HG02870 (cell line): Measurements from ENCODE around the gene ZG16.
"Not testable (repeated sequence)": the region's sequence is repeated elsewhere in the genome, so short reads cannot be mapped to it uniquely, and the experiment has no call there.

Experiments
- ATAC-seq: cut with Tn5 transposase; IDR thresholded peaks from one replicate; pipeline ENCODE4 v1.9.1; 2021; ENCODE audit warnings: mild to moderate bottlenecking, moderate library complexity; ENCODE audit not compliant: unreplicated experiment

Gene ZG16

DNA sequence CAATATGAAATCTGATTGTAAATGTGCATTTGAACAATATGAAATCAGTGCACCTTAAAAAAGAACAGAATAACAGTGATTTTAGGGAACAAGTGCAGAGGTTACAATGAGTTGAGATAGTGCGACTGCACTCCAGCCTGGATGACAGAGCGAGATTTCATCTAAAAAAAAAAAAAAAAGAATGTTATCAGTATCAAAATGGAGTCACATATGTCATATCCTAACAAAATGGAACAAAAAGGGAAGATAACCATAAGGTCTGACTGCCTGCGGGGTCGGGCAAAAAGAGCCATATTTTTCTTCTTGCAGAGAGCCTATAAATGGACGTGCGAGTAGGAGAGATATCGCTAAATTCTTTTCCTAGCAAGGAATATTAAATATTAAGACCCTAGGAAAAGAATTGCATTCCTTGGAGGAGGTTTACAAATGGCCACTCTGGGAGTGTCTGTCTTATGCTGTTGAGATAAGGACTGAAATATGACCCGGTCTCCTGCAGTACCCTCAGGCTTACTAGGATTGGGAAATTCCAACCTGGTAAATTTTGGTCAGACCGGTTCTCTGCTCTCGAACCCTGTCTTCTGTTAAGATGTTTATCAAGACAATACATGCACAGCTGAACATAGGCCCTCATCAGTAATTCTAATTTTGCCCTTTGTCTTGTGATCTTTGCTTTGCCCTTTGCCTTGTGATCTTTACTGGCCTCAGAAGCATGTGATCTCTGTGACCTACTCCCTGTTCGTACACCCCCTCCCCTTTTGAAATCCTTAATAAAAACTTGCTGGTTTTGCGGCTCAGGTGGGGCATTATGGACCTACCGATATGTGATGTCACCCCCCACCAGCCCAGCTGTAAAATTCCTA is 5.3 kb downstream of the ZG16 start:
- not testable (repeated sequence) for ATAC-seq

DNA sequence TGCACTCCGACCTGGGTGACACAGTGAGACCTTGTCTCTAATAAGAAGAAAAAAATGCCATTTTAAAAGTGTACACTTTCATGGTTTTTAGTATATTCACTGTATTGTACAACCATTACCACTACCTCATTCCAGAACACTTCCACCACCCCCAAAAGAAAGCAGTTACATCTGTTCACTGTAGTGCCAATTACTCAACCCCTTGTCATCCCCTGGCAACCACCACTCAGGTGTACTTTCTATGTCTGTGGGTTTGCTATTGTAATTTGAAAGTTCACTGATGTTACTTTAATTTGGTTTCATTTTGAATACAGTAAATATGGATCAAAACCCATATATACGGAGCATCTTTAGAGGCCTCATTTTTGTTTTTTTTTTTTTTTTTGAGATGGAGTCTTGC is 6.1 kb downstream of the ZG16 start:
- no peak for ATAC-seq

- no peak for ATAC-seq
Measured at GRCh38 chr16:29784901-29785500, 6.9 kb downstream of the ZG16 start.

DNA sequence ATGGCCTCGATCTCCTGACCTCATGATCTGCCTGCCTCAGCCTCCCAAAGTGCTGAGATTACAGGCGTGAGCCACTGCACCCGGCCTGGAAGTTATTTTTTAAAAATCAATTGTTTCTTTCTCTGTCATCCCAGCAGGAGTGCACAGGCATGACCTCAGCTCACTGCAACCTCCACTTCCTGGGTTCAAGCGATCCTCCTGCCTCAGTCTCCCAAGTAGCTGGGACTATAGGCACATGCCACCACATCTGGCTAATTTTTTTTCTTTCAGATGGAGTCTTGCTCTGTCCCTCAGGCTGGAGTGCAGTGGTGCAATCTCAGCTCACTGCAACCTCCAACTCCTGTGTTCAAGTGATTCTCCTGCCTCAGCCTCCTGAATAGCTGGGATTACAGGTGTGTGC is 9.1 kb downstream of the ZG16 start:
- not testable (repeated sequence) for ATAC-seq

DNA sequence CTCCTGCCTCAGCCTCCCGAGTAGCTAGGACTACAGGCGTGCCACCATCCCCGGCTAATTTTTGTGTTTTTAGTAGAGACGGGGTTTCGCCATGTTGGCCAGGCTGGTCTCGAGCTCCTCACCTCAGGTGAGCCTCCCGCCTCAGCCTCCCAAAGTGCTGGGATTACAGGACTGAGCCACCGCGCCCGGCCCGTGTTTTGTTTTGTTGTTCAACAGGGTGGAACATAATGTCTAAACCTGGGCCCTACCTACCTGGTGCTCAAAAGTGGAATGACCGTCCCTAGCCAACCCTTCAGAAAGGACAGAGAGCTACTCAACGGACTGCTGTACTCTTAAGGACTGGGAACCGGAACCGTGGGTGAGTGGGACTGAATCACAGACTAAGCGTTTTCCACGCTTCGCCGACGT is 11.7 kb downstream of the ZG16 start:
- no peak for ATAC-seq

DNA sequence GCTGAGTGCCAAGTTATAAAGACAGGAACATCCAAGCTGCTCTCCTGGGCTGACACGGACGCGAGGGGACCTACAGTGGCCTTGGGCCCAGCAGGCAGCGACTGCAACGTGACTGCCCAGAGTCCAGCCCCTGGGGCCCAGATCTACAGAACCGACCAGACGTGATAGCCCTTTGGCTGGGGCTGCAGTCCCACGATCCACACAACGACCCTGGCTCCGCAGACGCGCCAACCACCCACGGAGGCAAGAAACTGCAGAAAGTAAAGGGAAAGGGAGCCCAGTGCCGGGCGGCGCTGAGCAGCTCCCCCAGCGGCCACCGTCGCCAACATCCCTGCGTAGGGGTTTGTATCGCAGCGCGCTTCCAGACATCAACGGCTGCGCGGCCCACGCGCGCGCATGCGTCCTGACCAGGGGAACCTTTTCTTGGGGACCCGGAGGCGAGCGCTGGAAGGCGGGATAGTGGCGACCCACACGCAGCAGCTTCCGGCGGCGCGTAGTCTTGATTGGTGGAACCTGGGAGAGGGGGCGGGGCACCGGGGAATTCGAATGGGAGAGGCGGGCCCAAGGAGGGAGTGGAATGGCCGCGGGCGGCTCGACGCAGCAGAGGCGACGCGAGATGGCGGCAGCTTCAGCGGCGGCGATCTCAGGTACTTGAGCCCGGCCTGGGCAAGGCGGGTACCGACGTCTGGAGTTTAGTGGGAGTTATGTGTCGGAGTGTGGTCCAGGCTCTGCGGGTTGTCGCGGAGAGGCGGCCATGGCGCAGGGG is 12.3 kb downstream of the ZG16 start, which contains the start of gene KIF22:
TSS of gene KIF22 (plus strand) at position 569 of the 766 bp plus-strand sequence. CDS start at position 578, 9 bp downstream.
- peak; percentile 89 for ATAC-seq

- ATAC-seq, result no peak
Measured at GRCh38 chr16:29790949-29791844, 13.1 kb downstream of the ZG16 start.

DNA sequence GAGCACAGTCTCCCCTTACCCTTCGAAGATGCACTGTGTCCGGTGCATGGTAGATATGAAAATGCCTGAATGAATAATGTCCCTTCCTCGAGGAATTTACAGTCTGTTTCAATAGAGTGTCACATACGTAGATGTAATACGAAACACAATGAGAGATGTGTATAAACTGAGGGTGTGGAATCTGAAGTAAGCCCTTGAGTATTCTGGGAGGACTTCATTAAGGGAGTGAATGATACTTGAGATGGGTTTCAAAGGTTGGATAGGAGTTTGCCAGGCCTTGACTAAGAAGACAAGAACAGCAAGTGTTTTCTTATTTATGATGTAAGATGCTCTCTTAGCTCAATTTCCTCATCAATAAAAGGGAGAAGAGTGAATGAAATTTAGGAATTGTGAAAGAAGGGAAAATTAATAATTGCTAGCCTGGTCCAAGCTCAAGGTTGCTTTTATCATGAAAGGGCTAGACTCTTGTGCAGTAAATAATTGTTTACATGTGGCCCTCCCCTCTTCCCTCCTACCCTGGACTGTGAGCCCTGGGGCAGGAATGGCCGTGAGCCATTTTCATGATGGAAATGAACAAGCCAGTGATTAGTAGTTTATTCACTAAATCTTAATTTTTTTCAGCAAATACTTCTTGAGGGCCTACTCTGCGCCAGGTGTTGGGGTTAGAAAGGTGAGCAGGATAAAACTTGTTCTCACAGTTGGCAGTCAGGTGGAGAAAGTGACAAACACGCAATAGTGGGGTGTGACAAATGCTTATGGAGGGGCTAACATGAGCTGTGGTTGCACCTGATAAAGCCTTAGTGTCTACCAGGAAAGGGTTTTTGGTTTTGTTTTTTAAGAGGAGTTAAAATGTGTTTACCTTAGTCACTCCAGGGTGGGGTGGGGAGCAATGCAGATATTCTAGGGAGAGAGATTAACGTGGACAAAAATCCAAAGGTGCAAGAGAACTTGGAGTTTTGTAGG is 14.1 kb downstream of the ZG16 start:
- no peak for ATAC-seq

- not testable (repeated sequence) for ATAC-seq
Measured at GRCh38 chr16:29793153-29793552, 15.1 kb downstream of the ZG16 start.

GRCh38 chr16:29794231-29794710 is 16.2 kb downstream of the ZG16 start:
- no peak for ATAC-seq

- no peak for ATAC-seq
Measured at GRCh38 chr16:29802416-29802935, 24.4 kb downstream of the ZG16 start.

DNA sequence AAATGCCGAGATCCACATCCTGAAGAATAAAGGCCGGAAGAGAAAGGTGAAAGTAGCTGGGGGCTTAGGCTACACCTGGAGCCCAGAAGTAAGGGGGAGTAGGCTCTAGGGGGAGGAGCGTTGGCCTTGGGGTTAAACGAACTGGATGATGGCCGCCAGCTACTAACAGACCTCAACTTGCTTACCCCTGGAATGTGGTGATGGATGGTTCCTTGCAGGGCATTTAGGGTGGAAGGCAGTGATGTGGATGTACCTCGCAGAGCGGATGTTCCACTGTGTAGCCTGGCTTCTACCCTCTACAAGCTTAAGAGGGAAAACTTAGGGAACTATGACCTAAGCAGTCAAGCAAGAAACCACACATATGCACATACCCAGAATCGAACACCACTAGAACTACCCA is 26.0 kb downstream of the ZG16 start:
- no peak for ATAC-seq

DNA sequence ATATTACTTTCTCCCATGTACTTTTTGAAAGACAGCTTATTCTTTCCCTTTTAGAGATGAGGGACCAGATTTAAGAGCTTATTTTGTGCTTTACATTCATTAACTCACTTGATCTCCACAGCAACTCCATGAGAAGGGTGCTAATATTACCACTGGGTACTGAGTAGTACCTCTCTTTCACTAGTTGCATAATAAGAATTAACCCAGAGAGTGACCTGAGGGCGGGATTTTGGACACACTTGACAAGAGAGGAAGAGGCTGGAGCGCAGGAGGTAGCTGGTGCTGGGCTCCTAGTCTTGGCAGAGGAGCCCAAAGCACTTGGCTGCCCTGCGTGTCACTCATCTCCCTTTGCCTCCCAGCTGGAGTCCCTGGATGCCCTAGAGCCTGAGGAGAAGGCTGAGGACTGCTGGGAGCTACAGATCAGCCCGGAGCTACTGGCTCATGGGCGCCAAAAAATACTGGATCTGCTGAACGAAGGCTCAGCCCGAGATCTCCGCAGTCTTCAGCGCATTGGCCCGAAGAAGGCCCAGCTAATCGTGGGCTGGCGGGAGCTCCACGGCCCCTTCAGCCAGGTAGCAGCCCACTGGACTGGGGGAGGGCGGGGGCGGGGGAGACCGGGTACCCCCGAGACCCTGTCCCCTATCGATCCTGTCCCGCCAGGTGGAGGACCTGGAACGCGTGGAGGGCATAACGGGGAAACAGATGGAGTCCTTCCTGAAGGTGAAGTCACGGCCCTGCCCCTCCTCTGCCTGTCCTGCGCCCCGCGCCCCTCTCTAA is 26.6 kb downstream of the ZG16 start:
- ATAC-seq, result no peak

DNA sequence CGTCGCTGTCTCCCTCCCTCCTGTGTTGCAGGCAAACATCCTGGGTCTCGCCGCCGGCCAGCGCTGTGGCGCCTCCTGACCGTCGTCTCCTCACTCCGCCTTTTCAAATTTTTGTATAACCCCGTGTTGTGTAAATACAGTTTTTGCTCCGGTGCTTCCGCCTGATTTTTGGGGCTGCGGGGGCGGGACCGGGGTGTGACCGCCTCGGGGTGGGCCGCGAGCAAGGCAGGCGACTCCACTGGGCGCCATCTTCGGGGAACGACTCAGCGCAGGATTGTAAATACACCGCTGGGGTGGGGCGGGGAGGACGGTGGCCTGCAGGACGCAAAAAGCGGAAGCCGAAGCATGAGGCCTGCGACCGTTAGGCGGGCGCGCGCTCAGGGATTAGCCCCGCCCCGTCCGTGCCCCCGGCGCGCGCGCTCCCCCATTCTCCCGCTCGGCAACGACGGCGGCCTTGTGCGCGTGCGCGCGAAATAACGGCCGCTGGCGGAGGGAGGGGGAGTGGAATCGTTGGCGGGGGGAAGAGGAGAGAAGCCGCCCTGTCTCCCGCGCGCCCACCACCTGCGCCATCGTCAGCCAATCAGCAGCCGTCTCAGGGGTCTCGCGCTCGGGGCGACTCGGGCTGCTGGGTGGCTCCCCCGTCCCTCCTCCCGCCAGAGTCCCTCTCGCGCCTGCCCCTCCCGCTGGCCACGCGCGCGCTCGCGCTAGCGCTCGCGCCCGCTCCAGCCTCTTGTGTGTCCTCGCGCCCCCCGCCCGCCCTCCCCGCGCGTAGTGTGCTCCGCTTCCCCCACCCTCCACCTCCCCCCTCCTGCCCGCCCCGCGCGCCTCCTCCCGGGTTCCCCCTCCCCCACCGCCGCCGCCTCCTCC is 27.4 kb downstream of the ZG16 start:
- ATAC-seq, result peak; percentile 51

DNA sequence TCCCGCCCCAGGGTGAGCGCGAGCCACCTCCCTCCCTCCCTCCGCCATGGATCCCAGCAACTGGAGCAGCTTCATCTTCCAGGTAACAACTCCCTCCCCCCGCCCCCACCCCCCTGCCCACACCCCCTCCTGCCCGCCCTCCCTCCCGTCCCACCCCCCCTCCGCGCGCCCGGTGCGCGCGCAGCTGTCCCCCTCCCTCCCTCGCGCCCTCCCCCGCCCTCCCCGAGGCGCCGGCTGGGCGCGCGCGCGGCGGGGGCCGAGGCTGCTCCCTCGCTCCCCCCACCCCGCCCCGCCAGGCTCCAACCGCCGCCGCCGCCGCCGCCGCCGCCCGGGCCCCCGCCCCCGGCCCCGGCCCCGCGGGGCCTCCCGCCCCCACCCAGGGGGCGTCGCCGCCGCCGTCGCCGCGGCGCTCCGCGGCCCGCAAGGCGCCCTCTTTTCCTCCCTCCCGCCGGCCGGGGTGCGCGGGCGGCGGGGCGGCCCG is 28.1 kb downstream of the ZG16 start, which contains the start of gene MAZ:
TSS of gene MAZ (plus strand) at position 431 of the 481 bp plus-strand sequence. CDS start 173 bp downstream, outside the sequence.
- no peak for ATAC-seq

DNA sequence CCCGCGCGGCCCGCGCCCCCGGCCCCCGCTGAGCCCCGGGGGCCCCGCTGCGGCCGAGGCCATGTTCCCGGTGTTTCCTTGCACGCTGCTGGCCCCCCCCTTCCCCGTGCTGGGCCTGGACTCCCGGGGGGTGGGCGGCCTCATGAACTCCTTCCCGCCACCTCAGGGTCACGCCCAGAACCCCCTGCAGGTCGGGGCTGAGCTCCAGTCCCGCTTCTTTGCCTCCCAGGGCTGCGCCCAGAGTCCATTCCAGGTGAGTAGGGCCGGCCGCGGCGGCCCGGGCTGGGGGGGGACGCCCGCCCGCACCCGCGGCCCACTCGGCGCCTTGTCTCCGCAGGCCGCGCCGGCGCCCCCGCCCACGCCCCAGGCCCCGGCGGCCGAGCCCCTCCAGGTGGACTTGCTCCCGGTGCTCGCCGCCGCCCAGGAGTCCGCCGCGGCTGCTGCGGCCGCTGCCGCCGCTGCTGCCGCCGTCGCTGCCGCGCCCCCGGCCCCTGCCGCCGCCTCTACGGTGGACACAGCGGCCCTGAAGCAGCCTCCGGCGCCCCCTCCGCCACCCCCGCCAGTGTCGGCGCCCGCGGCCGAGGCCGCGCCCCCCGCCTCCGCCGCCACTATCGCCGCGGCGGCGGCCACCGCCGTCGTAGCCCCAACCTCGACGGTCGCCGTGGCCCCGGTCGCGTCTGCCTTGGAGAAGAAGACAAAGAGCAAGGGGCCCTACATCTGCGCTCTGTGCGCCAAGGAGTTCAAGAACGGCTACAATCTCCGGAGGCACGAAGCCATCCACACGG is 28.8 kb downstream of the ZG16 start:
- no peak for ATAC-seq
